ENCODE data around the gene HBQ1.
"Not testable (repeated sequence)": the region's sequence is repeated elsewhere in the genome, so short reads cannot be mapped to it uniquely, and the experiment has no call there.

The HBQ1 gene

DNA sequence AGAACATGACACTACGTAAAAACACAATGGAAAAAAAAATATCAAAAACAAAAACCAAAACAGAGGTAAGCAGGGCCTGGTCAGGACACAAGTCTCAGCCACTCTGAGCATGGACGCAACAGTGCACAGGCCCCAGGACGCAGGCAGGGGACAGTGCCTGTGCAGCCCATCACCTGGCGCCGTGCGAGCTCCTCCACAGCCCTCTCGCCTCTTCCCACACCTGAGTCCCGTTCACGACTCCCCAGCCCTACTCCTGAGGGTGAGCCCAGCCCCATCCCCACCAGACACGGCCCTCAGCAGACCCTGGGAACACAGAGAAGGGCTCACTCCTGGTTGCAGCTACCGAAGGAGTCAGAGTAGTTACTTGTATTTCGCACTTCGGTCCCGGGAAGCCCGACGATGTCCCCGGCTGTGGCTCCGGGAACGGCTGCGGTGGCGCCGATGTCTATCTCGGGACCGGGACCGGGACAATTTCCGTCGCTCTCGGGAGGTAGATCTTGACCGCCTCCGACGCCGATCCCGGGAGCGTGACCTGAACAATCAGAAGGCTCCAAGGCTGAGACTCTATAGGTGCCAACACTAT lies 9.4 kb downstream of the HBQ1 start:
- no peak for ATAC-seq (replicated peaks)
- Mint-ChIP-seq H3K4me1 (peaks cover 0 to 3% of the 10 kb centered on the region in 2 donors), H3K27me3 (no peaks in the 10 kb centered on the region), H3K4me3 (no peak overlapping the region), H3K36me3 (peaks cover 50 to 62% of the 10 kb centered on the region in 2 donors), H3K27ac (peak overlapping the region; percentile 88), H3K9me3 (no peaks in the 10 kb centered on the region)
- no peak for DNase-seq

DNA sequence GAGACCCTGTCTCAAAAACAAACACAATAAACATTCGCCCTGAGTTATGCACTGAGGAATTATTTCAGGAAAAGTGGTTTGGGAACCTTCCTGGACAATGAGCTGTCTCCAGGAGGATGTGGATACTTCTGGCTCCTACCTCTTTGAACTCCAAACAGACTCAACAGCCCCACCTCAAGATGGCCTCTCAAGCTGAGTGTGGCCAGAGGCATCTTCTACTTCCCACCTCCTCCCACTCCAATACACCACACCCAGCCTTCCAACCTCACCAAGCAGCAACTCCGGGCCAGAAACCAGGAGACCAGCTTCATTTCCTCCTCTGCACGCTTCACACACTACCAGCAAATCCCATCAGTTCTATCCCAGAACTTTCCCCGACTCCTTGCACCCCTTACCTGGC lies 11.6 kb downstream of the HBQ1 start:
- Mint-ChIP-seq H3K4me3 (peak overlapping the region in 1 of 2 donors; percentile 28), H3K4me1 (no peaks in the 10 kb centered on the region), H3K27me3 (no peaks in the 10 kb centered on the region), H3K9me3 (no peaks in the 10 kb centered on the region), H3K36me3 (peaks cover 44 to 59% of the 10 kb centered on the region in 2 donors), H3K27ac (peak overlapping the region; percentile 42)
- no peak for ATAC-seq (replicated peaks)
- DNase-seq, result no peak

DNA sequence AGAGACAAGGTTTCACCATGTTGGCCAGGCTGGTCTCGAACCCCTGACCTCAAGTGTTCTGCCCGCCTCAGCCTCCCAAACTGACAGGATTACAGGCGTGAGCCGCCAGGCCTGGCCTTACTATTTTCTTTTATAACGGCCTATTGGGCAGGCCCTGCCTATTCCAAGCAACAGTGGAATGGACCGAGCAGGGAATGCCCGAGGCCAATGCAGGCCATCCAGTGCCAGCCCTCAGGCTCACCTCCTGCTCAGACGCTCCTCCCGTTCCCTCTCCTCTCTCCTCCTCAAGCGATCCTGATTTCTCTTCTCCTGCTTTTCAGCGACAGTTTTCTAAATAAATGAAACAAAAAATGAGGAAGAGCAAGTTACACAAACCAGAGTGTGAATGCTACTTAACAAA lies 12.4 kb downstream of the HBQ1 start:
- peaks cover 49 to 58% of the 10 kb centered on the region in 2 donors for H3K36me3 Mint-ChIP-seq
- H3K9me3 Mint-ChIP-seq, result no peaks in the 10 kb centered on the region
- ATAC-seq (replicated peaks) (no peak), DNase-seq (no peak)
- no peak overlapping the region for H3K27ac Mint-ChIP-seq
- H3K27me3 Mint-ChIP-seq, result no peaks in the 10 kb centered on the region
- no peak overlapping the region for H3K4me3 Mint-ChIP-seq
- no peaks in the 10 kb centered on the region for H3K4me1 Mint-ChIP-seq

DNA sequence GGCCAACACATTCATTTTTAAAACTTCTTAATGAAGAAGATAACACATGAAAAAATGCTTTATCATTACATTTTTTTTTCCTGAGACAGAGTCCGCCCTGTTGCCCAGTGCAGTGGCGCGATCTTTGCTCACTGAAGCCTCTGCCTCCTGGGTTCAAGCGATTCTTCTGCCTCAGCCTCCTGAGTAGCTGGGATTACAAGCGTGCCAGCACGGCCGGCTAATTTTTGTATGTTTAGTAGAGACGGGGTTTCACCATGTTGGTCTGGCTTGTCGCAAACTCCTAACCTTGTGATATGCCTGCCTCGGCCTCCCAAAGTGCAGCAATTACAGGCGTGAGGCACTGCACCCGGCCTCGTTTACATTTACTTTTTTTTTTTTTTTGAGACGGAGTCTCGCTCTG lies 13.2 kb downstream of the HBQ1 start:
- DNase-seq (no peak), ATAC-seq (replicated peaks) (no peak)
- Mint-ChIP-seq H3K9me3 (no peaks in the 10 kb centered on the region), H3K27me3 (no peaks in the 10 kb centered on the region), H3K4me1 (no peaks in the 10 kb centered on the region), H3K27ac (no peak overlapping the region), H3K36me3 (peaks cover 50 to 60% of the 10 kb centered on the region in 2 donors), H3K4me3 (no peak overlapping the region)

DNA sequence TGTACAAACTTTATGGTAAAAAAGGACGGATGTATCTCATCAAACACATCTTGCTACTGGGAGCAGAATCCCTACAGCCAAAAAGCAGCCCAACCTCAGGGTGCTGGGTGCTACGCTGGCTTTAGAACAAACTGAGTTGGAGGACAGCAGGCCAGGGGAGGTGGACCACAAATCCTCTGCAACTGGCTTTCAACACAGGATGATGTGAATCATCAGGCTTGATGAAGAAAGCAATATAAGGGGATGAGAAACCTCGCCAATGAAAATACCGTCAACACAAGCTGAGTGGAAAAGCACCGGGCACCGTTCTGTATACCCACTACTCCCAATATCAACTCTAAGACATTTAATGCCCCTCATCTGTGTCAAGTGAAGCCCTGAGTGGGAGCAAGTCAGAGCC lies 14.3 kb downstream of the HBQ1 start:
- H3K36me3 Mint-ChIP-seq, result peaks cover 47 to 52% of the 10 kb centered on the region in 2 donors
- DNase-seq (no peak), ATAC-seq (replicated peaks) (no peak)
- no peak overlapping the region for H3K4me3 Mint-ChIP-seq
- H3K27me3 Mint-ChIP-seq, result no peaks in the 10 kb centered on the region
- H3K9me3 Mint-ChIP-seq, result no peaks in the 10 kb centered on the region
- H3K4me1 Mint-ChIP-seq, result no peaks in the 10 kb centered on the region
- H3K27ac Mint-ChIP-seq, result no peak overlapping the region

GRCh38 chr16:200388-200787 lies 20.1 kb downstream of the HBQ1 start:
- H3K36me3 Mint-ChIP-seq, result peaks cover 20 to 32% of the 10 kb centered on the region in 2 donors
- no peak overlapping the region for H3K27ac Mint-ChIP-seq
- no peak overlapping the region for H3K4me3 Mint-ChIP-seq
- DNase-seq (no peak), ATAC-seq (replicated peaks) (no peak)
- no peaks in the 10 kb centered on the region for H3K4me1 Mint-ChIP-seq
- no peaks in the 10 kb centered on the region for H3K9me3 Mint-ChIP-seq
- H3K27me3 Mint-ChIP-seq, result no peaks in the 10 kb centered on the region

DNA sequence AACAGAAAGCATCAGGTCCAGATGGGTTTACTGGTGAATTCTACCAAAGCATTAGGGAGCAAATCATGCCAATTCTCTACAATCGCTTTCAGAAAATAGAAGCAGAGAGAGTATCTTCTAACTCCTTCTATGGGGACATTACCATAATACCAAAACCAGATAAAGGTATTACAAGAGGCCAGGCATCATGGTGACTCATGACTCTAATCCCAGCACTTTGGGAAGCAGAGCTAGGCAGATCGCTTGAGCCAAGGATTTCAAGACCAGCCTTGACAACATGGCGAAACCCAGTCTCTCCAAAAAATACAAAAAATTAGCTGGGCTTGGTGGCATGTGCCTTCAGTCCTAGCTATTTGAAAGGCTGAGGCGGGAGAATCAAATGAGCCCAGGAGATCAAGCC lies 23.0 kb downstream of the HBQ1 start:
- no peaks in the 10 kb centered on the region for H3K27me3 Mint-ChIP-seq
- DNase-seq (no peak), ATAC-seq (replicated peaks) (no peak)
- no peak overlapping the region for H3K27ac Mint-ChIP-seq
- no peaks in the 10 kb centered on the region for H3K9me3 Mint-ChIP-seq
- no peaks in the 10 kb centered on the region for H3K4me1 Mint-ChIP-seq
- peaks cover 25 to 36% of the 10 kb centered on the region in 2 donors for H3K36me3 Mint-ChIP-seq
- H3K4me3 Mint-ChIP-seq, result no peak overlapping the region

DNA sequence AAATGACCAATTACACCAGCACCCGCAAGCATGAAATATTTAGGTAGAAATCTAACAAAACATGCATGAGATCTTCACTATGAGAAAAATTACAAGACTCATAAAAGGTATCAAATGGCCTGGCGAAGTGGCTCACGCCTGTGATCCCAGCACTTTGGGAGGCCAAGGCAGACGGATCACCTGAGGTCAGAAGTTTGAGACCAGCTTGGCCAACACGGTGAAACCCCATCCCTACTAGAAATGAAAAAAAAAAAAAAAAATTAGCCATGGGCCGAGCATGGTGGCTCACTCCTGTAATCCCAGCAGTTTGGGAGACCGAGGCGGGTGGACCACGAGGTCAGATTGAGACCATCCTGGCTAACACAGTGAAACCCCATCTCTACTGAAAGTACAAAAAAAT lies 23.8 kb downstream of the HBQ1 start:
- not testable (repeated sequence) for ATAC-seq (replicated peaks); H3K27ac Mint-ChIP-seq; H3K4me3 Mint-ChIP-seq; H3K9me3 Mint-ChIP-seq; H3K27me3 Mint-ChIP-seq; H3K4me1 Mint-ChIP-seq; DNase-seq
- peaks cover 28 to 36% of the 10 kb centered on the region in 2 donors for H3K36me3 Mint-ChIP-seq

DNA sequence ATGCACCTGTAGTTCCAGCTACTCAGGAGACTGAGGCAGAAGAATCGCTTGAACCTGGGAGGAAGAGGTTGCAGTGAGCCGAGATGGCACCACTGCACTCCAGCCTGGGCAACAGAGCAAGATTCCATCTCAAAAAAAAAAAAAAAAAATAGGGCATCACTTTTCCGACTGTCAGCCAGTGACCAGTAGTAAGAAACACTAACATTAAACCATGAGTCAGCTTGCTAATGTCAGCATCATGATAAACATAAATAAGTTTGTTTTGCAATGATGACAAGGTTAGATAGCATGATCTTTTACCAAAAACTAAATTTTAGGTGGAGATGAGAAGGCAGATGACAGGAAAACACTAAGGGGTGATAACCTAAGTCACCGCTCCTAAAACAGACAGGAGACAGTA lies 29.1 kb downstream of the HBQ1 start:
- H3K27me3 Mint-ChIP-seq; DNase-seq; H3K4me3 Mint-ChIP-seq; ATAC-seq (replicated peaks); H3K9me3 Mint-ChIP-seq; H3K27ac Mint-ChIP-seq: not testable (repeated sequence)
- H3K4me1 Mint-ChIP-seq, result peaks cover 9 to 12% of the 10 kb centered on the region in 2 donors
- H3K36me3 Mint-ChIP-seq, result peaks cover 17 to 34% of the 10 kb centered on the region in 2 donors

GRCh38 chr16:211631-212180 lies 31.4 kb downstream of the HBQ1 start:
- H3K4me3 Mint-ChIP-seq; H3K27me3 Mint-ChIP-seq; H3K9me3 Mint-ChIP-seq; DNase-seq; ATAC-seq (replicated peaks): not testable (repeated sequence)
- Mint-ChIP-seq H3K4me1 (peaks cover 9 to 15% of the 10 kb centered on the region in 2 donors), H3K27ac (peak overlapping the region; percentile 31), H3K36me3 (peaks cover 13 to 35% of the 10 kb centered on the region in 2 donors)

DNA sequence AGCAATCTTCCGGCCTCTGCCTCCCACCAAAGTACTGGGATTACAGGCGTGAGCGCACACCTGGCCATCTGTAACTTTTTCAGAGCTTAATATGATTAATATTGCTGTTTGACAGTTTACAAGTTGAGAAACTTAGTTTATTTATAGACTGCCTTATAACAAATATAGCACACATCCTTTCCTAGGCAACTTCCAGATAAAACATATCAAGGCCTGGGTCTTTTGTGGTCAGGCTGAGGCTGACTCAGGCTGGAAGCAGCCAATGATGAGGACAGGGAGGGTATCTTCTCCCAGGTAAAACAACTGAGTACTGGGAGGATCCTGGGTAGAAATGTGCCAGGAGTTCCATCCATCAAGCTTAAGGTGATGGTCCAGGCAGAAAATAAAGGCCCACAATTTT lies 32.7 kb downstream of the HBQ1 start:
- no peak overlapping the region for H3K4me3 Mint-ChIP-seq
- ATAC-seq (replicated peaks) (no peak), DNase-seq (no peak)
- H3K4me1 Mint-ChIP-seq, result peaks cover 9 to 15% of the 10 kb centered on the region in 2 donors
- no peaks in the 10 kb centered on the region for H3K27me3 Mint-ChIP-seq
- peaks cover 18 to 38% of the 10 kb centered on the region in 2 donors for H3K36me3 Mint-ChIP-seq
- H3K9me3 Mint-ChIP-seq, result no peaks in the 10 kb centered on the region
- no peak overlapping the region for H3K27ac Mint-ChIP-seq

DNA sequence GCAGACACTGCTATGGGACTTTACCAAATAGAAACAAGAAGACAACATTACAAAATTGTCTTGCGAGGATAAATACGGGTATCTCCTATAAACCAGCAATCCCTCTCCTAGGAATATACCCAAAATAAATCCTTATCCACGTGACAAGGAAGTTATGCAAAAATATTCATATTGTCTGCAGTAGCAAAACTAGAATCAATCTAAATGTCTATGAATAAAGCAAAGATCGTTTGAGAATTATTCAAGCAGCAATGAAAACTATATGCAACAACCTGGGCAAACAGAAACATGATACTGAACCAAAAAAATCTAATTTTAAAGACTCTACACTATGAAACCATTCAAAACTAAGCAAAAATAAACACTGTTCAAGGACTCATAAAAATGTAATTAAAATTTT lies 39.8 kb downstream of the HBQ1 start:
- peaks cover 32 to 36% of the 10 kb centered on the region in 2 donors for H3K36me3 Mint-ChIP-seq
- H3K4me1 Mint-ChIP-seq, result peaks cover 3 to 7% of the 10 kb centered on the region in 2 donors
- ATAC-seq (replicated peaks) (no peak), DNase-seq (no peak)
- H3K27me3 Mint-ChIP-seq, result no peaks in the 10 kb centered on the region
- no peak overlapping the region for H3K4me3 Mint-ChIP-seq
- no peak overlapping the region for H3K27ac Mint-ChIP-seq
- H3K9me3 Mint-ChIP-seq, result no peaks in the 10 kb centered on the region

- Mint-ChIP-seq H3K27ac (peak overlapping the region; percentile 99), H3K4me1 (peaks cover 18 to 25% of the 10 kb centered on the region in 2 donors), H3K27me3 (no peaks in the 10 kb centered on the region), H3K9me3 (no peaks in the 10 kb centered on the region), H3K36me3 (peaks cover 10 to 24% of the 10 kb centered on the region in 2 donors), H3K4me3 (peak overlapping the region; percentile 89 to 94)
- DNase-seq (no peak), ATAC-seq (replicated peaks) (peak; percentile 10 to 22)
Observed at GRCh38 chr16:228151-228851, 48.0 kb downstream of the HBQ1 start.

DNA sequence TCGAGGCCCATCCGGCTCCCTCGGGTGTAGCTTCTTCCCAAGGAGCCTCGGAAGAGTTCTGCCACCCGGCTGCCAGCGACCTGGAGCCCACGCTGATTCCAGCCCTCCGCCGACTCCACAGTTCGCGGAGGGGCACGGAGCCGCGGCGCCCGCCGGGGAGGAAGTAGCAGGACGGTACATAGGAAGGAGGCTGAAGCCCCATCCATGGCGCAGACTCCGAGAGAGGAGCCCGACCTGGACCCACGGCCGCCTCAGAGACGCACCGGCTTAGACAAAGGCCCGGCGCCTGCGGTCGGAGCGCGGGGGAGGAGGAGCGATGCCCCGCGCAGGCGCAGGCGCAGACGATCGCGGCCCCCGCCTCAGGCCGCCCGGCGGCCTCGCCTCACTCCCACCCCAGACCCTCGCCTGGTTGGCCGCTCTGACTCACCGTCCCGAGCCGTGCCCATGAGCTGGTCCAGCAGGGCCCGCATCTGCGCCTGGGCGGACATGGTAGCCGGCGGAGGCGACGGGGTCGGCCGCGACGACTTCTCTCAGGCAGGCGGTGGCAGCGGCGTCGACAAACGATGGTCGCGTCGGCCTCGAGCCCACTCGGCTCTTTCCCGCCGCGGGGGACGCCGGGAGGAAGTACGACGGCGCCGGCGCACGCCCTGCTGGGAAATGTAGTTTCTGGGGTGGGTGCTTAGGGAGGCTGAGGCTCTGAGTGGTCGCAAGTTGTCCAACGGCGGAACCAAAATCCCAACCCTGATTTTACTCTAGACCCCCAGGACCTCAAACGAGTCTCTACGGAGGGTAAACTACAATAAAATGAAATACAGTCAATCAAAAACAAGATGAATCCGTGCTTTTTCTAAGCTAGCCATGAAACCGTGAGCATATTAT lies 48.8 kb downstream of the HBQ1 start, which contains the start of gene LUC7L:
TSS of gene LUC7L (minus strand) at position 598 of the 879 bp plus-strand sequence. CDS start at position 488, 110 bp downstream.
- Mint-ChIP-seq H3K36me3 (peaks cover 7 to 24% of the 10 kb centered on the region in 2 donors), H3K4me3 (peak within 1 kb of the TSS; percentile 89 to 94), H3K27ac (peak within 1 kb of the TSS; percentile 99), H3K9me3 (no peaks in the 10 kb centered on the region), H3K4me1 (peaks cover 18 to 25% of the 10 kb centered on the region in 2 donors), H3K27me3 (no peaks in the 10 kb centered on the region)
- ATAC-seq (replicated peaks), result peak; percentile 92 to 94
- peak; percentile 86 for DNase-seq
